HEK293T (cell line): ENCODE data around the gene ZNF396.

Experiments
- CTBP1 ChIP-seq: fragments of 450-650 bp; IDR thresholded peaks from 2 replicates; pipeline ENCODE4 v1.6.1; 2016; ENCODE audit warnings: borderline replicate concordance
- FOXK2 ChIP-seq: fragments of 450-650 bp; IDR thresholded peaks from 2 replicates; pipeline ENCODE4 v1.6.1; 2016; ENCODE audit warnings: mild to moderate bottlenecking
- HDGF ChIP-seq: fragments of 450-650 bp; IDR thresholded peaks from 2 replicates; pipeline ENCODE4 v1.6.1; 2017; ENCODE audit warnings: antibody characterized with exemption, borderline replicate concordance
- LEF1 ChIP-seq: fragments of 450-650 bp; IDR thresholded peaks from 2 replicates; pipeline ENCODE4 v1.6.1; 2017; ENCODE audit warnings: mild to moderate bottlenecking, borderline replicate concordance
- SP1 ChIP-seq: fragments of 450-650 bp; IDR thresholded peaks from 2 replicates; pipeline ENCODE4 v1.6.1; 2017
- SUZ12 ChIP-seq: fragments of 450-650 bp; IDR thresholded peaks from 2 replicates; pipeline ENCODE4 v1.6.1; 2016; ENCODE audit warnings: mild to moderate bottlenecking
- TF ChIP-seq, protein P1 (sequence below): fragments of 450-650 bp; IDR thresholded peaks from 2 replicates; pipeline ENCODE4 v1.6.1; 2016

DNA sequence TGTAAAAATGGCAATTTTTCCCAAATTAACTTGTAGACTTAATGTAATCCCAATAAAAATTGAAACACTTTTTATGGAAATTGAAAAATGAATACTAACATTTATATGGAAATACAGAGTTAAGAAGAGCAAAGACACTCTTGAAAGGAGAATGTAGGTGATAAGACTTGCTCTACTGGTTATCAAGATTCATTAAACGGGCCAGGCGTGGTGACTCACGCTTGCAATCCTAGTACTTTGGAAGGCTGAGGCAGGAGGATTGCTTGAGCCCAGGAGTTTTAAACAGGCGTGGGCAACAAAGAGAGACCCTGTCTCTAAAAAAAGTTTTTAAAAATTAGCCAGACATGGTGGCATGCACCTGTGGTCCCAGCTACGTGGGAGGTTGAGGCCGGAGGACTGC, 29.5 kb upstream of the ZNF396 start:
- TF ChIP-seq SP1 (no peak), HDGF (no peak), FOXK2 (no peak), LEF1 (no peak), CTBP1 (no peak), SUZ12 (no peak)
- TF ChIP-seq, protein P1, sequence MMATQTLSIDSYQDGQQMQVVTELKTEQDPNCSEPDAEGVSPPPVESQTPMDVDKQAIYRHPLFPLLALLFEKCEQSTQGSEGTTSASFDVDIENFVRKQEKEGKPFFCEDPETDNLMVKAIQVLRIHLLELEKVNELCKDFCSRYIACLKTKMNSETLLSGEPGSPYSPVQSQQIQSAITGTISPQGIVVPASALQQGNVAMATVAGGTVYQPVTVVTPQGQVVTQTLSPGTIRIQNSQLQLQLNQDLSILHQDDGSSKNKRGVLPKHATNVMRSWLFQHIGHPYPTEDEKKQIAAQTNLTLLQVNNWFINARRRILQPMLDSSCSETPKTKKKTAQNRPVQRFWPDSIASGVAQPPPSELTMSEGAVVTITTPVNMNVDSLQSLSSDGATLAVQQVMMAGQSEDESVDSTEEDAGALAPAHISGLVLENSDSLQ: no peak
